GM18861 (cell line): Measurements from ENCODE around the gene S100A14.

Source experiments
- ATAC-seq: cut with Tn5 transposase; IDR thresholded peaks from one replicate; pipeline ENCODE4 v1.9.1; 2021; ENCODE audit not compliant: unreplicated experiment

S100A14 gene

GRCh38 chr1:153566414-153567371 lies 49.4 kb downstream of the S100A14 start:
- ATAC-seq = no peak

- ATAC-seq = no peak
Measured at GRCh38 chr1:153565529-153566374, 50.4 kb downstream of the S100A14 start, which contains the start of gene S100A2. S100A2 (minus strand) TSS chr1:153565844; CDS start chr1:153563877, 1,967 bp downstream.
